GM12878 (cell line): ENCODE measurements around the gene APOC1. TPM values are rescaled to one million over a fixed set of nuclear protein-coding genes. Genes with fewer than 3 reads are reported as not detected.

Source experiments
- CBX3 ChIP-seq: fragments of 200-600 bp; sonication (generic); IDR thresholded peaks from 2 replicates; pipeline ENCODE4 v1.6.1; 2016; ENCODE audit warnings: low read depth, borderline replicate concordance
- CREB1 ChIP-seq: IDR thresholded peaks from 2 replicates; pipeline ENCODE4 v1.6.1; 2012; ENCODE audit warnings: low read depth, mild to moderate bottlenecking, inconsistent platforms
- FOXK2 ChIP-seq: fragments of 450-650 bp; IDR thresholded peaks from 2 replicates; pipeline ENCODE4 v1.6.1; 2017; ENCODE audit warnings: mild to moderate bottlenecking, moderate library complexity
- HCFC1 ChIP-seq: fragments of 150-350 bp; IDR thresholded peaks from 2 replicates; pipeline ENCODE4 v1.6.1; 2014; ENCODE audit warnings: low read length
- IKZF2 ChIP-seq, 2 experiments: fragments of 450-650 bp; IDR thresholded peaks; 2 replicates each; pipeline ENCODE4 v1.6.1; 2017; ENCODE audit warnings: mild to moderate bottlenecking in 2 of 2, moderate library complexity in 2 of 2
- KLF5 ChIP-seq: fragments of 450-650 bp; IDR thresholded peaks from 2 replicates; pipeline ENCODE4 v1.6.1; 2014; ENCODE audit warnings: mild to moderate bottlenecking; ENCODE audit not compliant: partially characterized antibody
- MEF2B ChIP-seq: fragments of 450-650 bp; IDR thresholded peaks from 2 replicates; pipeline ENCODE4 v1.6.1; 2018; ENCODE audit warnings: mild to moderate bottlenecking, moderate library complexity; ENCODE audit not compliant: partially characterized antibody, poor library complexity, severe bottlenecking
- MLLT1 ChIP-seq: fragments of 450-650 bp; IDR thresholded peaks from 2 replicates; pipeline ENCODE4 v1.6.1; 2016; ENCODE audit warnings: mild to moderate bottlenecking
- MTA2 ChIP-seq: fragments of 450-650 bp; IDR thresholded peaks from 2 replicates; pipeline ENCODE4 v1.6.1; 2016; ENCODE audit warnings: low read depth, mild to moderate bottlenecking, moderate library complexity
- MTA3 ChIP-seq: IDR thresholded peaks from 2 replicates; pipeline ENCODE4 v1.6.1; 2012; ENCODE audit warnings: low read length, inconsistent platforms, borderline replicate concordance
- MXI1 ChIP-seq: fragments of 150-350 bp; IDR thresholded peaks from 2 replicates; pipeline ENCODE4 v1.6.1; 2011; ENCODE audit warnings: low read depth, mild to moderate bottlenecking, inconsistent platforms, low read length, improper control_type of control experiment
- PKNOX1 ChIP-seq: fragments of 450-650 bp; IDR thresholded peaks from 2 replicates; pipeline ENCODE4 v1.6.1; 2016; ENCODE audit warnings: mild to moderate bottlenecking
- SIN3A ChIP-seq: IDR thresholded peaks from 2 replicates; pipeline ENCODE4 v1.6.1; 2012; ENCODE audit warnings: low read depth, low read length, improper control_type of control experiment
- SKIL ChIP-seq: fragments of 450-650 bp; IDR thresholded peaks from 2 replicates; pipeline ENCODE4 v1.6.1; 2017; ENCODE audit warnings: mild to moderate bottlenecking, low read depth, inconsistent platforms; ENCODE audit not compliant: poor library complexity, severe bottlenecking
- SMAD5 ChIP-seq: IDR thresholded peaks from 2 replicates; pipeline ENCODE4 v1.6.1; 2016; ENCODE audit warnings: antibody characterized with exemption, low read depth
- SRF ChIP-seq, 2 experiments: IDR thresholded peaks; 2 replicates each; pipeline ENCODE4 v1.6.1; 2011; ENCODE audit warnings: low read depth in 2 of 2, low read length in 2 of 2, mild to moderate bottlenecking in 1 of 2, moderate library complexity in 1 of 2
- WRNIP1 ChIP-seq: IDR thresholded peaks from 2 replicates; pipeline ENCODE4 v1.6.1; 2011; ENCODE audit warnings: low read depth, low read length, improper control_type of control experiment, borderline replicate concordance
- YY1 ChIP-seq: IDR thresholded peaks from 2 replicates; pipeline ENCODE4 v1.6.1; 2011; ENCODE audit warnings: low read depth, mild to moderate bottlenecking, low read length
- ZBTB33 ChIP-seq: fragments of 450-650 bp; IDR thresholded peaks from 2 replicates; pipeline ENCODE4 v1.6.1; 2017; ENCODE audit warnings: mild to moderate bottlenecking
- ZNF24 ChIP-seq: fragments of 450-650 bp; IDR thresholded peaks from 2 replicates; pipeline ENCODE4 v1.6.1; 2017; ENCODE audit warnings: antibody characterized with exemption, mild to moderate bottlenecking
- ZNF622 ChIP-seq: fragments of 450-650 bp; IDR thresholded peaks from 2 replicates; pipeline ENCODE4 v1.6.1; 2017; ENCODE audit warnings: mild to moderate bottlenecking, inconsistent platforms
- polyA plus RNA-seq, 11 experiments: library from polyadenylated mRNA; depleted of rRNA in 4 of 11; unstranded in 6 of 11; stranded (reverse) in 5 of 11; fragments of >200 nt; fragmentation: Nextera tagmentation in 4 of 11; fragmentation: Illumina TruSeq in 1 of 11; extraction: Ambion mirVana in 4 of 11; extraction: Trizol in 1 of 11; gene quantifications; 1 replicate in 1 of 11; 2 replicates in 10 of 11; pipeline versions ENCODE4 v1.2.1 to v1.2.3, GENCODE V29; 2011 to 2016; ENCODE audit warnings: inconsistent platforms in 2 of 11, missing spikeins in 2 of 11, low read depth in 1 of 11
- total RNA-seq, 4 experiments: library from RNA; depleted of rRNA in 3 of 4; stranded (reverse); fragments of >200 nt in 3 of 4; fragmentation: Illumina TruSeq in 1 of 4; extraction: Trizol in 1 of 4; gene quantifications; 2 replicates each; pipeline versions ENCODE4 v1.2.1 to v1.2.3, GENCODE V29; 2013 to 2021

The APOC1 gene
- total and polyA plus RNA-seq, 10 of the 15 experiments (the other 5 are each of a cell fraction or from before 2014, with no cell fraction given) = 0.73 to 4.0 (median 2.6) TPM

- TF ChIP-seq ZNF24 (peak; percentile 65), SIN3A (peak; percentile 17; the same call in 1 of the 2 replicates), MTA3 (no peak; the same call in 1 of the 2 replicates), MLLT1 (peak; percentile 82), YY1 (peak; percentile 95), SRF (IDR thresholded peaks at IDR 0.05; ENCODE audit: low read depth in 2 of 2, low read length in 2 of 2) (peak in 1 of 2 experiments; percentile 20; a peak in 1 of 4 replicates), CREB1 (peak; percentile 96), ZBTB33 (no peak), MXI1 (peak; percentile 78; the same call in 1 of the 2 replicates), ZNF622 (no peak), WRNIP1 (peak; percentile 96; the same call in 1 of the 2 replicates), MTA2 (peak; percentile 72), PKNOX1 (peak; percentile 55), MEF2B (peak; percentile 50), IKZF2 (IDR thresholded peaks at IDR 0.05) (peak in 1 of 2 experiments; percentile 48; a peak in 2 of 4 replicates), HCFC1 (peak; percentile 68), FOXK2 (peak; percentile 67; the same call in 1 of the 2 replicates), SKIL (peak; percentile 83), SMAD5 (peak; percentile 75), KLF5 (peak; percentile 22), CBX3 (no peak)
Measured at GRCh38 chr19:44954649-44955504, 40.5 kb downstream of the APOC1 start, which contains the start of gene CLPTM1 (continued).
